ENCODE data around the gene CLIP4.

- TF ChIP-seq, protein P1, sequence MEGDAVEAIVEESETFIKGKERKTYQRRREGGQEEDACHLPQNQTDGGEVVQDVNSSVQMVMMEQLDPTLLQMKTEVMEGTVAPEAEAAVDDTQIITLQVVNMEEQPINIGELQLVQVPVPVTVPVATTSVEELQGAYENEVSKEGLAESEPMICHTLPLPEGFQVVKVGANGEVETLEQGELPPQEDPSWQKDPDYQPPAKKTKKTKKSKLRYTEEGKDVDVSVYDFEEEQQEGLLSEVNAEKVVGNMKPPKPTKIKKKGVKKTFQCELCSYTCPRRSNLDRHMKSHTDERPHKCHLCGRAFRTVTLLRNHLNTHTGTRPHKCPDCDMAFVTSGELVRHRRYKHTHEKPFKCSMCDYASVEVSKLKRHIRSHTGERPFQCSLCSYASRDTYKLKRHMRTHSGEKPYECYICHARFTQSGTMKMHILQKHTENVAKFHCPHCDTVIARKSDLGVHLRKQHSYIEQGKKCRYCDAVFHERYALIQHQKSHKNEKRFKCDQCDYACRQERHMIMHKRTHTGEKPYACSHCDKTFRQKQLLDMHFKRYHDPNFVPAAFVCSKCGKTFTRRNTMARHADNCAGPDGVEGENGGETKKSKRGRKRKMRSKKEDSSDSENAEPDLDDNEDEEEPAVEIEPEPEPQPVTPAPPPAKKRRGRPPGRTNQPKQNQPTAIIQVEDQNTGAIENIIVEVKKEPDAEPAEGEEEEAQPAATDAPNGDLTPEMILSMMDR (conservative IDR thresholded peaks at IDR 0.05; ENCODE audit: low read depth, low read length): no peak
- TF ChIP-seq EZH2 (IDR thresholded peaks at IDR 0.05; ENCODE audit: borderline replicate concordance, low read depth, low read length, poor library complexity, severe bottlenecking): no peak
These were observed 48.1 kb upstream of the CLIP4 start for GRCh38 chr2:29066997-29067605.
